SK-N-MC (cell line): ENCODE results near the gene SEMA3D.
A peak's percentile ranks its signal among the peaks of the same experiment; 100 is the strongest.

Experiments
- DNase-seq: peaks from one replicate; pipeline ENCODE4 v3.0.0-alpha.2; 2011; ENCODE audit warnings: low read depth, low spot score
- H3K27ac ChIP-seq: fragments of 200-600 bp; sonication (generic); 2 replicates; pipeline ENCODE4 v1.5.1; 2016; ENCODE audit warnings: mixed run types
- H3K36me3 ChIP-seq: fragments of 200-600 bp; sonication (generic); 2 replicates; pipeline ENCODE4 v1.6.1; 2017; ENCODE audit warnings: antibody characterized with exemption, low read length, mixed read lengths; ENCODE audit not compliant: insufficient read depth
- H3K4me3 ChIP-seq: fragments of 200-600 bp; sonication (generic); 2 replicates; pipeline ENCODE4 v1.5.1; 2016
- H3K9ac ChIP-seq: fragments of 200-600 bp; sonication (generic); 2 replicates; pipeline ENCODE4 v1.8.0; 2017; ENCODE audit warnings: mixed run types, mixed read lengths; ENCODE audit not compliant: insufficient read length
- H3K9me3 ChIP-seq: fragments of 200-600 bp; sonication (generic); 2 replicates; pipeline ENCODE4 v1.6.1; 2017; ENCODE audit warnings: low read depth, mild to moderate bottlenecking, antibody characterized with exemption, low read length, moderate library complexity, mixed read lengths
- EZH2 ChIP-seq: fragments of 200-600 bp; sonication (generic); IDR thresholded peaks from one replicate; pipeline ENCODE4 v1.6.1; 2017; ENCODE audit warnings: antibody characterized with exemption
- FOXP2 ChIP-seq: optimal IDR thresholded peaks from 2 replicates; pipeline ENCODE3; 2011; ENCODE audit warnings: mild to moderate bottlenecking, moderate library complexity; ENCODE audit not compliant: insufficient read depth; ENCODE audit errors: extremely low read length, control extremely low read depth
- POLR2AphosphoS5 ChIP-seq: IDR thresholded peaks from 2 replicates; pipeline ENCODE4 v1.6.1; 2012; ENCODE audit warnings: mild to moderate bottlenecking, low read depth, low read length, borderline replicate concordance

SEMA3D gene

GRCh38 chr7:84981055-84981976, 205.5 kb downstream of the SEMA3D start:
- peak overlapping the region; percentile 25 for H3K4me3 ChIP-seq
- no peak for TF ChIP-seq FOXP2
- no peak for TF ChIP-seq EZH2
- TF ChIP-seq POLR2AphosphoS5 = no peak; the same call in 1 of the 2 replicates
- H3K36me3 ChIP-seq = no peaks in the 10 kb centered on the region
- peak; percentile 53 for DNase-seq
- H3K27ac ChIP-seq = no peak overlapping the region
- no peaks in the 10 kb centered on the region for H3K9me3 ChIP-seq
- H3K9ac ChIP-seq = no peak overlapping the region

DNA sequence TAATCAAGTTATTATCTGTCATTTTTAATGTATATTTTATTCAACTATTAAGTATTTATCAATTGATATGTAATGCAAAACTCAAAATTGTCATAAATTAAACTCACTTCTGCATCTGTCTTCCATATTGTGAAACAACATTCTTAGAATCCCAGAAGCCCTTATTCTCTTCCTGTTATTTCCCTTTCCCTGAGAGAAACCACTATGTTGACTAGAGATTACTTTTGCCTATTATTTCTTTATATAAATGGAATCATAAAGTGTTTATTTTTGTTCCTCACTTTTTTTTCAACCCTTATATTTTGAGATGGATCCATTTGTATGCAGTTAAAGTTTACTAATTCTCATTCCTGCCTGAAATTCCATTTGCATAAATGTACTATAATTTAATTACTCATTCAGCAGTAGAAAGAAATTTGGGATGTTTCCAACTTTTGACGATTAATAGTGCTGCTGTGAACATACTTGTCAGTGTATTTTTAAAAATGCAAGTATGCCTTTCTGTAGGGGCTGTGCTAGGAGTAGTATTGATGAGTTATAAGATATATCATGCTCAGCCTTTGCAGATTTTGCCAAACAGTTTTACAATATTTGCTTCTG, 211.2 kb downstream of the SEMA3D start:
- no peak overlapping the region for H3K9ac ChIP-seq
- H3K36me3 ChIP-seq = no peaks in the 10 kb centered on the region
- H3K9me3 ChIP-seq = no peaks in the 10 kb centered on the region
- DNase-seq = peak; percentile 8
- H3K4me3 ChIP-seq = 0 out of 2 replicates have a peak overlapping the region, but pooled peaks have one; percentile 7
- no peak for TF ChIP-seq FOXP2
- TF ChIP-seq EZH2 = no peak
- no peak for TF ChIP-seq POLR2AphosphoS5
- peak overlapping the region; percentile 3 for H3K27ac ChIP-seq

- no peak for DNase-seq
- Histone ChIP-seq H3K9ac (no peak overlapping the region), H3K9me3 (no peaks in the 10 kb centered on the region), H3K4me3 (no peak overlapping the region), H3K36me3 (no peaks in the 10 kb centered on the region), H3K27ac (no peak overlapping the region)
- no peak for TF ChIP-seq POLR2AphosphoS5
- no peak for TF ChIP-seq EZH2
- TF ChIP-seq FOXP2 = no peak
Measured at GRCh38 chr7:84971360-84971759, 215.5 kb downstream of the SEMA3D start.

GRCh38 chr7:84970670-84971069, 216.2 kb downstream of the SEMA3D start:
- TF ChIP-seq FOXP2 (no peak), POLR2AphosphoS5 (no peak), EZH2 (no peak)
- Histone ChIP-seq H3K27ac (no peak overlapping the region), H3K9me3 (no peaks in the 10 kb centered on the region), H3K9ac (no peak overlapping the region), H3K4me3 (no peak overlapping the region), H3K36me3 (no peaks in the 10 kb centered on the region)
- no peak for DNase-seq

GRCh38 chr7:84953234-84953633, 233.6 kb downstream of the SEMA3D start:
- DNase-seq = no peak
- TF ChIP-seq FOXP2 (no peak), POLR2AphosphoS5 (no peak)

DNA sequence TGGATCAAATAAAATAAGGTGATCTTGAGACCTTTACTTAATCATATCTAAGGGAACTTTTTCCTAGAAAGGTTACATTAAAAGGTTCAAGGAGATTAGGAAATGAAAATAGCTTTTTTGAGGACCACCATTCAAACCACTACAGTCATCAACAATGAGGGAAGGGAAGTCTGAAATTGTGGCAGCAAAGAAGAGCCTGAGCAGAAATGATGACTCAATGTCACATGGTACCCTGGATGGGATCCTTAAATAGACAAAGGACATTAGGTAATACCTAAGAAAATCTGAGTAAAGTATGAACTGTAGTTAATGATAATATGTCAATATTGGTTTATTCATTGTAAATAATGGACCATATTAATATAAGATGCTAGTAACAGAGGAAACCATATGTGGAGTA, 236.0 kb downstream of the SEMA3D start:
- Histone ChIP-seq H3K9me3 (no peaks in the 10 kb centered on the region), H3K4me3 (no peak overlapping the region), H3K27ac (no peak overlapping the region), H3K9ac (no peak overlapping the region), H3K36me3 (no peaks in the 10 kb centered on the region)
- TF ChIP-seq POLR2AphosphoS5 = no peak
- no peak for TF ChIP-seq FOXP2
- no peak for TF ChIP-seq EZH2
- DNase-seq = no peak

More at GRCh38 chr7:84953234-84953633, 233.6 kb downstream of the SEMA3D start:
- Histone ChIP-seq H3K4me3 (no peak overlapping the region), H3K27ac (no peak overlapping the region), H3K9me3 (no peaks in the 10 kb centered on the region), H3K36me3 (no peaks in the 10 kb centered on the region), H3K9ac (no peak overlapping the region)

GRCh38 chr7:84949501-84949900, 237.4 kb downstream of the SEMA3D start:
- TF ChIP-seq POLR2AphosphoS5 = no peak
- TF ChIP-seq EZH2 = no peak
- TF ChIP-seq FOXP2 = no peak
- DNase-seq = no peak
- Histone ChIP-seq H3K27ac (no peak overlapping the region), H3K9me3 (no peaks in the 10 kb centered on the region), H3K36me3 (no peaks in the 10 kb centered on the region), H3K4me3 (no peak overlapping the region), H3K9ac (no peak overlapping the region)

- TF ChIP-seq POLR2AphosphoS5 = no peak
- no peaks in the 10 kb centered on the region for H3K9me3 ChIP-seq
- DNase-seq = no peak
- H3K27ac ChIP-seq = peak overlapping the region; percentile 48; the same call in 1 of the 2 replicates
- no peak overlapping the region for H3K9ac ChIP-seq
- H3K4me3 ChIP-seq = 0 out of 2 replicates have a peak overlapping the region, but pooled peaks have one; percentile 30
- no peaks in the 10 kb centered on the region for H3K36me3 ChIP-seq
Measured at GRCh38 chr7:84949067-84949466, 237.8 kb downstream of the SEMA3D start.

DNA sequence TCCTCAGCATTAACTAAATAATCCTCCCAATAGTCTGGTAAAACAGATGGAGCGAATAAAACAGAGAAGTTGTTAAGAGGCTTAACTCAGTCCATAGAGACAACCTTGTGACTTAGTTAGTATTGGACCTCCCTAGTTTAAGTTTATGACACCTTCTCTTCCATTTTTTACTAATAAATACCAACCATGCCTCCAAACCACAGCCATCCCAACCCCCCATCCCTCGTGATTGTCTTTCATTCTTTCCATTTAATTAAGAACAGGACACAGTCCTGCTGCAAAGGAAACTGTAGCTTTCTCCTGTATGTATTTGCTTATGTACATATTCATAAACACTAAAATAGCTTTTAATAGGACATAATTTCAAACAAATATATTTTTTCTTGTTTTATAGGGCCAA, 238.2 kb downstream of the SEMA3D start:
- no peak overlapping the region for H3K9ac ChIP-seq
- peak overlapping the region; percentile 48; the same call in 1 of the 2 replicates for H3K27ac ChIP-seq
- DNase-seq = no peak
- 0 out of 2 replicates have a peak overlapping the region, but pooled peaks have one; percentile 30 for H3K4me3 ChIP-seq
- H3K36me3 ChIP-seq = no peaks in the 10 kb centered on the region
- no peaks in the 10 kb centered on the region for H3K9me3 ChIP-seq
- TF ChIP-seq FOXP2 (no peak), EZH2 (no peak), POLR2AphosphoS5 (no peak)
